Measurements from ENCODE around the gene RAB5IF. TPM values are rescaled to one million over a fixed set of nuclear protein-coding genes. Genes with fewer than 3 reads are reported as not detected.

The RAB5IF gene
- total and polyA plus RNA-seq, 9 of the 15 experiments (the other 6 are each of a cell fraction or from before 2014, with no cell fraction given) = 26.5 to 198 (median 134) TPM

- TF ChIP-seq MBD1 (CRISPR knock-in tag; IDR thresholded peaks at IDR 0.05) = no peak
- no peak for TF ChIP-seq TCF7 (IDR thresholded peaks at IDR 0.05; ENCODE audit: borderline replicate concordance)
- TF ChIP-seq KLF1 (tag; IDR thresholded peaks at IDR 0.05) = no peak
- TF ChIP-seq TAF15 (IDR thresholded peaks at IDR 0.05; ENCODE audit: low read depth, low read length) = no peak
- peak; percentile 19 for TF ChIP-seq TAF9B (IDR thresholded peaks at IDR 0.05; ENCODE audit: partially characterized antibody)
- no peak for TF ChIP-seq RAD51 (IDR thresholded peaks at IDR 0.05; ENCODE audit: borderline replicate concordance, low read depth)
- TF ChIP-seq POLR2AphosphoS5 (IDR thresholded peaks at IDR 0.05; ENCODE audit: control insufficient read depth, insufficient read depth, low read depth, low read length) = peak; percentile 81
- TF ChIP-seq NRF1 (conservative IDR thresholded peaks at IDR 0.05 in 1 of 2, IDR thresholded peaks at IDR 0.05 in 1 of 2) = peak; percentile 93 to 95
- TF ChIP-seq ZNF583 (CRISPR knock-in tag; IDR thresholded peaks at IDR 0.05) = no peak
- peak; percentile 45; the same call in 1 of the 2 replicates for TF ChIP-seq LCOR (CRISPR knock-in tag; IDR thresholded peaks at IDR 0.05)
- no peak for TF ChIP-seq ZFP36 (IDR thresholded peaks at IDR 0.05; ENCODE audit: low read depth, low read length, partially characterized antibody)
- no peak for TF ChIP-seq ETS2 (tag; IDR thresholded peaks at IDR 0.05; ENCODE audit: borderline replicate concordance, poor library complexity, severe bottlenecking)
- peak in 1 of 2 experiments; percentile 22; a peak in 1 of 4 replicates for TF ChIP-seq SRF (CRISPR knock-in tag; IDR thresholded peaks at IDR 0.05)
- TF ChIP-seq ZBTB49 (CRISPR knock-in tag; IDR thresholded peaks at IDR 0.05; ENCODE audit: borderline replicate concordance) = no peak
- TF ChIP-seq CREB5 (CRISPR knock-in tag; IDR thresholded peaks at IDR 0.05) = no peak
- TF ChIP-seq XRCC4 (IDR thresholded peaks at IDR 0.05; ENCODE audit: extremely low read depth, insufficient read depth, insufficient read length) = no peak
- TF ChIP-seq ARHGAP35 (IDR thresholded peaks at IDR 0.05; ENCODE audit: partially characterized antibody) = no peak
- no peak for TF ChIP-seq TRIM24 (IDR thresholded peaks at IDR 0.05)
- peak; percentile 85; the same call in 1 of the 2 replicates for TF ChIP-seq GTF2F1 (IDR thresholded peaks at IDR 0.05; ENCODE audit: low read depth, low read length)
- TF ChIP-seq FOSL1 (tag; conservative IDR thresholded peaks at IDR 0.05) = peak; percentile 67
- TF ChIP-seq ARID3B (CRISPR knock-in tag; IDR thresholded peaks at IDR 0.05; ENCODE audit: borderline replicate concordance) = no peak
Measured at GRCh38 chr20:36605399-36606157, at the start of gene RAB5IF (continued).

Measured in K562 (cell line).